Ishikawa (cell line): ENCODE results near the gene RTTN.

Source experiments
- CEBPB ChIP-seq: IDR thresholded peaks from 2 replicates; pipeline ENCODE4 v1.6.1; 2012
- CREB1 ChIP-seq: IDR thresholded peaks from 2 replicates; pipeline ENCODE4 v1.6.1; 2012; ENCODE audit warnings: low read depth
- EGR1 ChIP-seq: IDR thresholded peaks from 2 replicates; pipeline ENCODE4 v1.6.1; 2012
- EP300 ChIP-seq: IDR thresholded peaks from 2 replicates; pipeline ENCODE4 v1.6.1; 2012; ENCODE audit warnings: borderline replicate concordance
- FOXM1 ChIP-seq: IDR thresholded peaks from 2 replicates; pipeline ENCODE4 v1.6.1; 2012; ENCODE audit warnings: low read depth, borderline replicate concordance
- MAX ChIP-seq: IDR thresholded peaks from 2 replicates; pipeline ENCODE4 v1.6.1; 2012
- NFIC ChIP-seq: IDR thresholded peaks from 2 replicates; pipeline ENCODE4 v1.6.1; 2012
- RAD21 ChIP-seq: IDR thresholded peaks from 2 replicates; pipeline ENCODE4 v1.6.1; 2012; ENCODE audit warnings: low read depth
- REST ChIP-seq: IDR thresholded peaks from 2 replicates; pipeline ENCODE4 v1.6.1; 2012; ENCODE audit warnings: low read depth, mild to moderate bottlenecking
- TAF1 ChIP-seq: IDR thresholded peaks from 2 replicates; pipeline ENCODE4 v1.6.1; 2012; ENCODE audit warnings: low read depth, mild to moderate bottlenecking
- TCF12 ChIP-seq: IDR thresholded peaks from 2 replicates; pipeline ENCODE4 v1.6.1; 2012; ENCODE audit warnings: low read depth
- TEAD4 ChIP-seq: IDR thresholded peaks from 2 replicates; pipeline ENCODE4 v1.6.1; 2012
- USF1 ChIP-seq: IDR thresholded peaks from 2 replicates; pipeline ENCODE4 v1.6.1; 2012
- YY1 ChIP-seq: IDR thresholded peaks from 2 replicates; pipeline ENCODE4 v1.6.1; 2012; ENCODE audit warnings: low read depth
- ZBTB7A ChIP-seq: IDR thresholded peaks from 2 replicates; pipeline ENCODE4 v1.6.1; 2012; ENCODE audit warnings: low read depth

The RTTN gene

GRCh38 chr18:70149616-70150301 lies 55.7 kb downstream of the RTTN start:
- TF ChIP-seq YY1 (no peak), FOXM1 (no peak), EGR1 (no peak), EP300 (no peak), TCF12 (no peak), REST (no peak), TEAD4 (no peak), USF1 (no peak), CEBPB (no peak), CREB1 (no peak), RAD21 (no peak), TAF1 (no peak), MAX (no peak), ZBTB7A (no peak), NFIC (no peak)

GRCh38 chr18:70149156-70149555 lies 56.3 kb downstream of the RTTN start:
- TF ChIP-seq TAF1 (no peak), RAD21 (no peak), MAX (no peak), EP300 (no peak), FOXM1 (no peak)

- TF ChIP-seq CEBPB, result no peak
- TF ChIP-seq EP300, result no peak
- no peak for TF ChIP-seq FOXM1
- no peak for TF ChIP-seq REST
- no peak for TF ChIP-seq MAX
- TF ChIP-seq CREB1, result no peak
- TF ChIP-seq TEAD4, result no peak
- TF ChIP-seq YY1, result no peak
- no peak for TF ChIP-seq EGR1
- TF ChIP-seq USF1, result no peak
- TF ChIP-seq ZBTB7A, result no peak
These were observed 57.2 kb downstream of the RTTN start for GRCh38 chr18:70148039-70148938.

- TF ChIP-seq FOXM1 (no peak), EGR1 (no peak), REST (no peak), YY1 (no peak), TAF1 (no peak), CREB1 (no peak), NFIC (no peak), TCF12 (no peak), MAX (no peak), CEBPB (no peak), TEAD4 (no peak), RAD21 (no peak), USF1 (no peak)
These were observed 59.3 kb downstream of the RTTN start for GRCh38 chr18:70146174-70146573.
